Neural cell (in vitro differentiated cells): ENCODE data around the gene HOXA3.

Experiments
- CTCF ChIP-seq: fragments of 450-650 bp; IDR thresholded peaks from 2 replicates; pipeline ENCODE4 v1.5.1; 2014; ENCODE audit warnings: antibody characterized with exemption, mild to moderate bottlenecking, moderate library complexity; ENCODE audit not compliant: poor library complexity, severe bottlenecking
- EP300 ChIP-seq: fragments of 450-650 bp; conservative IDR thresholded peaks from 2 replicates; pipeline ENCODE4 v1.6.1; 2014; ENCODE audit warnings: antibody characterized with exemption, mild to moderate bottlenecking, moderate library complexity; ENCODE audit not compliant: poor library complexity, severe bottlenecking
- EZH2 ChIP-seq: fragments of 200-600, 300-800 bp; shearing (Covaris generic), sonication (generic); IDR thresholded peaks from 2 replicates; pipeline ENCODE4 v1.6.1; 2014; ENCODE audit warnings: antibody characterized with exemption, low read length, borderline replicate concordance, mild to moderate bottlenecking; ENCODE audit not compliant: insufficient read depth, poor library complexity, severe bottlenecking
- POLR2AphosphoS5 ChIP-seq: IDR thresholded peaks from 2 replicates; pipeline ENCODE4 v1.6.1; 2012
- REST ChIP-seq: IDR thresholded peaks from 2 replicates; pipeline ENCODE4 v1.6.1; 2012; ENCODE audit warnings: borderline replicate concordance
- TAF1 ChIP-seq: IDR thresholded peaks from 2 replicates; pipeline ENCODE4 v1.6.1; 2012; ENCODE audit warnings: low read depth

DNA sequence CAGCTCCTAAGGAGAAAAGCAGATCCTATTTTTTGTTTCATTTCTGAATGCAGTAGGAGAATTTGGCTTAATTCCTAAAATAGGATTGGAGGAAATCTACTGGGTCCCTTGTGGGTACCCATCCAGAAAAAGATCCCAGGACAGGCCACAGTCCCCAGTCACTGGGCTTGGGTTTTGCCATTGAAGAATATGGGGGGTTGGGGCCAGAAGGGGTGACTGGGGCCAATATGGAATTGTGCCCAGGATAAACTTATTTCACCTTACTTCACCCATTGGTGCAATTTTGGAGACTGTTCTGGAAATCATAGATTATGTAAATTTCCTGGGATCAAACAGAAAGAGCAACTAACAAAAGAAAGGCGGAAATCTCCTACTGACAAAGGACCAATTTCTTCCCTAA lies 13.9 kb downstream of the HOXA3 start:
- no peak for TF ChIP-seq CTCF
- TF ChIP-seq REST = no peak
- no peak for TF ChIP-seq TAF1
- TF ChIP-seq EZH2 = no peak
- no peak for TF ChIP-seq POLR2AphosphoS5
- no peak for TF ChIP-seq EP300
